ENCODE results near the gene FSTL4. TPM values are rescaled to one million over a fixed set of nuclear protein-coding genes. Genes with fewer than 3 reads are reported as not detected.

FSTL4 gene
- total and polyA plus RNA-seq, 12 donors = 0.48 to 5.2 (median 2.3) TPM

DNA sequence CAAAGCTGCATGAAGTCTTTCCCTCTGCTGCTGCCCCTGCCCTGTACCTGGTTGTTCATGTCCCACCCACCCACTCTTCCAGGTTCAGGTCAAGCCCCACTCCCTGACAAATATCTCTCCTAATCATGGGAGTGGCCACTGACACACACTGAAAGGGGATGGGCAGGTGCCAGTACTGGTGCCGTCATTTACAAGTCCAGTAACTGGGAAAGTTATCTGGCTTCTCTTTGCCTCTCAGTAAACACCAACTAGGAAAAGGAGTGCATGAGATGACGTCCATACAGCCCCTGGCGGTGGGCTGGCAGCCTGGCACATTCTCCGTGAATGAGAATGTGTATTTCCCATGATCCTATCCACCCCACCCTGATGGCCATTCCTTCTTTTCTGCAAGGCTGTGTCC is 225.2 kb downstream of the FSTL4 start:
- H3K9me3 ChIP-seq (replicated peaks in 1 of 3) = no peaks in the 10 kb centered on the region
- no peaks in the 10 kb centered on the region for H3K4me1 ChIP-seq (replicated peaks in 1 of 2)
- H3K27ac ChIP-seq = no peak overlapping the region
- no peak for DNase-seq
- no peak overlapping the region for H3K4me3 ChIP-seq
- no peaks in the 10 kb centered on the region for H3K27me3 ChIP-seq
- WGBS, 4 donors = 62 to 79% (median 72%) methylated on average over 4 of the region's 4 CpGs
- H3K36me3 ChIP-seq (replicated peaks in 1 of 2) = no peaks in the 10 kb centered on the region
- no peak for TF ChIP-seq POLR2A (IDR thresholded peaks at IDR 0.05)
- TF ChIP-seq, protein P1, sequence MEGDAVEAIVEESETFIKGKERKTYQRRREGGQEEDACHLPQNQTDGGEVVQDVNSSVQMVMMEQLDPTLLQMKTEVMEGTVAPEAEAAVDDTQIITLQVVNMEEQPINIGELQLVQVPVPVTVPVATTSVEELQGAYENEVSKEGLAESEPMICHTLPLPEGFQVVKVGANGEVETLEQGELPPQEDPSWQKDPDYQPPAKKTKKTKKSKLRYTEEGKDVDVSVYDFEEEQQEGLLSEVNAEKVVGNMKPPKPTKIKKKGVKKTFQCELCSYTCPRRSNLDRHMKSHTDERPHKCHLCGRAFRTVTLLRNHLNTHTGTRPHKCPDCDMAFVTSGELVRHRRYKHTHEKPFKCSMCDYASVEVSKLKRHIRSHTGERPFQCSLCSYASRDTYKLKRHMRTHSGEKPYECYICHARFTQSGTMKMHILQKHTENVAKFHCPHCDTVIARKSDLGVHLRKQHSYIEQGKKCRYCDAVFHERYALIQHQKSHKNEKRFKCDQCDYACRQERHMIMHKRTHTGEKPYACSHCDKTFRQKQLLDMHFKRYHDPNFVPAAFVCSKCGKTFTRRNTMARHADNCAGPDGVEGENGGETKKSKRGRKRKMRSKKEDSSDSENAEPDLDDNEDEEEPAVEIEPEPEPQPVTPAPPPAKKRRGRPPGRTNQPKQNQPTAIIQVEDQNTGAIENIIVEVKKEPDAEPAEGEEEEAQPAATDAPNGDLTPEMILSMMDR (IDR thresholded peaks at IDR 0.05) = no peak
- intact Hi-C loops (cut with DNase I) = no loop called here

DNA sequence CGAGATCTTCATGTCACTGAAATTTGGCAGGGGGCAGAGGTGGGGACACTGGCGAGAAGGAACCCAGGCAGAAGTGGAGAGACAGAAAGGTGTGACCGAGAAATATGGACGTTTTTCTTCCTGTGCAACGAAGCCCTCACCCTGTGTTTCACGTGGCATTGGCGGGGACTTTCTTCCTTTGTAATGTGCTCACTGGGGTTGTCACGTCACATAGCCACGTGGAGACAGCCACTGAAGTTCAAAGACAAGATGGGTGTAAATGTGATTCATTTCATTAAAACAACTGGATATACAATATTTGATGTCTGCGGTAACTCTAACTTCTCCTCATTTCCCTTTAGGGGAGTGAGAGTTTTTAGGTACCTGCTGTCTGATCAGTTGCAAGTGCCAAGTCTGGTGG is 225.7 kb downstream of the FSTL4 start:
- no peak overlapping the region for H3K4me3 ChIP-seq
- 74 to 77% (median 74%) methylated on average over 10 of the region's 10 CpGs for WGBS, 4 donors
- no peak for DNase-seq
- H3K36me3 ChIP-seq (replicated peaks in 1 of 2) = no peaks in the 10 kb centered on the region
- intact Hi-C loops (cut with DNase I) = no loop called here
- no peaks in the 10 kb centered on the region for H3K27me3 ChIP-seq
- H3K4me1 ChIP-seq (replicated peaks in 1 of 2) = no peaks in the 10 kb centered on the region
- no peaks in the 10 kb centered on the region for H3K9me3 ChIP-seq (replicated peaks in 1 of 3)
- H3K27ac ChIP-seq = no peak overlapping the region
- TF ChIP-seq, protein P1 (IDR thresholded peaks at IDR 0.05) = no peak
- no peak for TF ChIP-seq POLR2A (IDR thresholded peaks at IDR 0.05)

- H3K27me3 ChIP-seq = no peaks in the 10 kb centered on the region
- no peaks in the 10 kb centered on the region for H3K9me3 ChIP-seq (replicated peaks in 1 of 3)
- DNase-seq = no peak
- H3K36me3 ChIP-seq (replicated peaks in 1 of 2) = no peaks in the 10 kb centered on the region
- intact Hi-C loops (cut with DNase I) = no loop called here
- no peak overlapping the region for H3K4me3 ChIP-seq
- 92 to 98% (median 95%) methylated on average over 4 to 5 of the region's 5 CpGs for WGBS, 4 donors
- H3K4me1 ChIP-seq (replicated peaks in 1 of 2) = no peaks in the 10 kb centered on the region
- H3K27ac ChIP-seq = no peak overlapping the region
- TF ChIP-seq, protein P1 (IDR thresholded peaks at IDR 0.05) = no peak
- TF ChIP-seq POLR2A (IDR thresholded peaks at IDR 0.05) = no peak
Observed at GRCh38 chr5:133385346-133385745, 227.0 kb downstream of the FSTL4 start.

DNA sequence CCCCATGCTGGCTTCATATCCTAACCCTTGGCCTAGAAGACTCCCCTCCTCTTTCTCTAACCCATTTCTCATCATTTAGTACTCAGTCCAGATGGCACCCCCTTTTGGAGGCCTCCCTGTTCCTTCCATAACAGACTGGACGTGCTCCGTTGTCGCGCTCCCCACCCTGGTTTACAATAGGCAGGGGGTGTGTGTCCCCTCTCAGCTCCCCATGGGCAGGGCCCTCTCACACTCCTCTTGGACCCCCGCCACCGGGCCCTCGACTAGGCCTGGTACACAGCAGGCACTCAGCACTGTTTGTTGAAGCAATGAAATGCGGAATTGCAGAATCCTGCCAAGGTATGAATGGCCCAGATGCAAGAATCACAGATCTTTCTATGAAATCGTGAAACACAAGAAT is 227.4 kb downstream of the FSTL4 start:
- Histone ChIP-seq H3K36me3 (replicated peaks in 1 of 2) (no peaks in the 10 kb centered on the region), H3K9me3 (replicated peaks in 1 of 3) (no peaks in the 10 kb centered on the region), H3K27ac (no peak overlapping the region), H3K4me1 (replicated peaks in 1 of 2) (no peaks in the 10 kb centered on the region), H3K27me3 (no peaks in the 10 kb centered on the region), H3K4me3 (no peak overlapping the region)
- DNase-seq = no peak
- 87 to 90% (median 90%) methylated on average over 9 of the region's 9 CpGs for WGBS, 4 donors
- TF ChIP-seq POLR2A (IDR thresholded peaks at IDR 0.05) = no peak
- TF ChIP-seq, protein P1 (IDR thresholded peaks at IDR 0.05) = no peak
- intact Hi-C loops (cut with DNase I) = no loop called here
